GM12891 (cell line): Measurements from ENCODE around the gene TRIM66.

Experiments used
- PAX5 ChIP-seq: IDR thresholded peaks from 2 replicates; pipeline ENCODE4 v1.6.1; 2011; ENCODE audit warnings: low read length, moderate library complexity, mild to moderate bottlenecking; ENCODE audit not compliant: insufficient read depth, severe bottlenecking
- POLR2A ChIP-seq: IDR thresholded peaks from 2 replicates; pipeline ENCODE4 v1.6.1; 2011; ENCODE audit warnings: low read depth, low read length, control low read depth
- POLR2AphosphoS5 ChIP-seq: IDR thresholded peaks from 2 replicates; pipeline ENCODE4 v1.6.1; 2011; ENCODE audit warnings: low read depth, low read length, control low read depth
- POU2F2 ChIP-seq: IDR thresholded peaks from 2 replicates; pipeline ENCODE4 v1.6.1; 2011; ENCODE audit warnings: low read depth, mild to moderate bottlenecking, control low read depth, low read length, moderate library complexity
- SPI1 ChIP-seq: IDR thresholded peaks from 2 replicates; pipeline ENCODE4 v1.6.1; 2011; ENCODE audit warnings: low read depth, low read length, control low read depth
- TAF1 ChIP-seq: IDR thresholded peaks from 2 replicates; pipeline ENCODE4 v1.6.1; 2011; ENCODE audit warnings: low read depth, low read length, control low read depth

DNA sequence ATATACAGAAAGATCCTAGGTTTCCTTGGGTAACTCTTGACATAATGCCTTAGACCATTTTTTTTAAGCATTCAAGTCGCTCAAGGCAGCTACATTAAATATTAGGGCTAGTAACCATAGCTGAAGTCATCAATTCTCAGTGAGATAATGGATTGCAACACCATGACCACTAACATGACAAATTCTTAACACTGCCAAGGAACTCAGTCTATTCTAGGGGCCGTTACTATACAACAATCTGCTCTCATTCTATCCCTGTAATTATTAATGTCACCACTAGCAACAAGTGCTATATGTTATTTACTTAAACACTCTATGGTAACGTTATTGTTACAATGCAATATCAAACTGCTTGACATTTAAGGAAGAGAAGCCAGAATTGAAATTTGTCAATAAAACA lies 85.3 kb downstream of the TRIM66 start:
- TF ChIP-seq POU2F2 (no peak), SPI1 (no peak), POLR2A (no peak), POLR2AphosphoS5 (no peak), TAF1 (no peak), PAX5 (no peak)
